Measurements from ENCODE around the gene KCNA10. TPM values are rescaled to one million over a fixed set of nuclear protein-coding genes. Genes with fewer than 3 reads are reported as not detected.

KCNA10 gene
- total RNA-seq, 1 donor from 2014 or later: not detected

GRCh38 chr1:110538921-110539320 lies 19.9 kb upstream of the KCNA10 start:
- Mint-ChIP-seq H3K36me3 (ENCODE audit: low read depth) (no peaks in the 10 kb centered on the region), H3K27me3 (peaks cover 16% of the 10 kb centered on the region), H3K9me3 (no peaks in the 10 kb centered on the region), H3K4me3 (no peak overlapping the region), H3K27ac (no peak overlapping the region), H3K4me1 (no peaks in the 10 kb centered on the region)
- no peak for ATAC-seq (ENCODE audit: low read depth)
- POLR2A ChIA-PET: no interaction called here
- intact Hi-C loops (cut with micrococcal nuclease): no loop called here
- CTCF ChIA-PET: no interaction called here
- TF ChIP-seq CTCF (IDR thresholded peaks at IDR 0.05): no peak
- DNase-seq: no peak

GRCh38 chr1:110538075-110538474 lies 19.1 kb upstream of the KCNA10 start:
- peaks cover 18% of the 10 kb centered on the region for H3K27me3 Mint-ChIP-seq
- no peak for TF ChIP-seq CTCF (IDR thresholded peaks at IDR 0.05)
- ATAC-seq (ENCODE audit: low read depth): no peak
- no peak for DNase-seq
- intact Hi-C loops (cut with micrococcal nuclease): no loop called here
- H3K4me1 Mint-ChIP-seq: no peaks in the 10 kb centered on the region
- H3K4me3 Mint-ChIP-seq: no peak overlapping the region
- CTCF ChIA-PET: no interaction called here
- no peak overlapping the region for H3K27ac Mint-ChIP-seq
- H3K9me3 Mint-ChIP-seq: no peaks in the 10 kb centered on the region
- POLR2A ChIA-PET: no interaction called here
- no peaks in the 10 kb centered on the region for H3K36me3 Mint-ChIP-seq (ENCODE audit: low read depth)

GRCh38 chr1:110535985-110536384 lies 17.0 kb upstream of the KCNA10 start:
- Mint-ChIP-seq H3K9me3 (no peaks in the 10 kb centered on the region), H3K36me3 (ENCODE audit: low read depth) (no peaks in the 10 kb centered on the region), H3K27me3 (peaks cover 31% of the 10 kb centered on the region), H3K4me3 (no peak overlapping the region), H3K4me1 (no peaks in the 10 kb centered on the region), H3K27ac (no peak overlapping the region)
- ATAC-seq (ENCODE audit: low read depth) (no peak), DNase-seq (no peak)
- TF ChIP-seq CTCF (IDR thresholded peaks at IDR 0.05): no peak
- ChIA-PET POLR2A (no interaction called here), CTCF (no interaction called here)
- intact Hi-C loops (cut with micrococcal nuclease): no loop called here

GRCh38 chr1:110533230-110533629 lies 14.3 kb upstream of the KCNA10 start:
- Mint-ChIP-seq H3K4me1 (no peaks in the 10 kb centered on the region), H3K27ac (no peak overlapping the region), H3K27me3 (peaks cover 31% of the 10 kb centered on the region), H3K9me3 (no peaks in the 10 kb centered on the region), H3K36me3 (ENCODE audit: low read depth) (no peaks in the 10 kb centered on the region), H3K4me3 (no peak overlapping the region)
- intact Hi-C loops (cut with micrococcal nuclease): no loop called here
- no peak for TF ChIP-seq CTCF (IDR thresholded peaks at IDR 0.05)
- POLR2A ChIA-PET: no interaction called here
- ATAC-seq (ENCODE audit: low read depth) (no peak), DNase-seq (no peak)
- CTCF ChIA-PET: interaction anchor here (1.0 kb wide), 1 partner anchor 336 kb away, joined by 3 read pairs; no protein-coding TSS in a partner anchor

GRCh38 chr1:110529011-110529410 lies 10.0 kb upstream of the KCNA10 start:
- Mint-ChIP-seq H3K27ac (no peak overlapping the region), H3K4me1 (peaks cover 5% of the 10 kb centered on the region), H3K9me3 (no peaks in the 10 kb centered on the region), H3K4me3 (no peak overlapping the region), H3K27me3 (peaks cover 34% of the 10 kb centered on the region), H3K36me3 (ENCODE audit: low read depth) (no peaks in the 10 kb centered on the region)
- intact Hi-C loops (cut with micrococcal nuclease): no loop called here
- no peak for DNase-seq
- TF ChIP-seq CTCF (IDR thresholded peaks at IDR 0.05): no peak
- ATAC-seq (ENCODE audit: low read depth): no peak
- ChIA-PET CTCF (no interaction called here), POLR2A (no interaction called here)

Data from activated B cell treated with CpG ODN at 0.5 μM for 24 hours (primary cell).